Subcutaneous adipose tissue (tissue), 4 donors: Measurements from ENCODE around the gene HDAC11. TPM values are rescaled to one million over a fixed set of nuclear protein-coding genes. Genes with fewer than 3 reads are reported as not detected.

Experiments
- total RNA-seq, 4 donors: library from RNA; depleted of rRNA; stranded (reverse); fragments of >200 nt; gene quantifications; one replicate each; pipeline ENCODE4 v1.1.0, GENCODE V29; 2016
- TF ChIP-seq, protein P1 (sequence below): fragments of 450-650 bp; IDR thresholded peaks from one replicate; pipeline ENCODE4 v1.5.1; 2016; ENCODE audit warnings: low read depth, mild to moderate bottlenecking, control low read depth, antibody characterized with exemption, moderate library complexity

HDAC11 gene
- total RNA-seq, 4 donors from 2014 or later = 4.9 to 20.9 (median 10.4) TPM

GRCh38 chr3:13540297-13540995 lies 60.3 kb downstream of the HDAC11 start:
- TF ChIP-seq, protein P1, sequence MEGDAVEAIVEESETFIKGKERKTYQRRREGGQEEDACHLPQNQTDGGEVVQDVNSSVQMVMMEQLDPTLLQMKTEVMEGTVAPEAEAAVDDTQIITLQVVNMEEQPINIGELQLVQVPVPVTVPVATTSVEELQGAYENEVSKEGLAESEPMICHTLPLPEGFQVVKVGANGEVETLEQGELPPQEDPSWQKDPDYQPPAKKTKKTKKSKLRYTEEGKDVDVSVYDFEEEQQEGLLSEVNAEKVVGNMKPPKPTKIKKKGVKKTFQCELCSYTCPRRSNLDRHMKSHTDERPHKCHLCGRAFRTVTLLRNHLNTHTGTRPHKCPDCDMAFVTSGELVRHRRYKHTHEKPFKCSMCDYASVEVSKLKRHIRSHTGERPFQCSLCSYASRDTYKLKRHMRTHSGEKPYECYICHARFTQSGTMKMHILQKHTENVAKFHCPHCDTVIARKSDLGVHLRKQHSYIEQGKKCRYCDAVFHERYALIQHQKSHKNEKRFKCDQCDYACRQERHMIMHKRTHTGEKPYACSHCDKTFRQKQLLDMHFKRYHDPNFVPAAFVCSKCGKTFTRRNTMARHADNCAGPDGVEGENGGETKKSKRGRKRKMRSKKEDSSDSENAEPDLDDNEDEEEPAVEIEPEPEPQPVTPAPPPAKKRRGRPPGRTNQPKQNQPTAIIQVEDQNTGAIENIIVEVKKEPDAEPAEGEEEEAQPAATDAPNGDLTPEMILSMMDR = no peak

- TF ChIP-seq, protein P1 = no peak
Observed at GRCh38 chr3:13541691-13542090, 61.6 kb downstream of the HDAC11 start.

- TF ChIP-seq, protein P1 = no peak
Observed at GRCh38 chr3:13542142-13542541, 62.0 kb downstream of the HDAC11 start.

- TF ChIP-seq, protein P1 = no peak
Observed at GRCh38 chr3:13543253-13543652, 63.1 kb downstream of the HDAC11 start.

DNA sequence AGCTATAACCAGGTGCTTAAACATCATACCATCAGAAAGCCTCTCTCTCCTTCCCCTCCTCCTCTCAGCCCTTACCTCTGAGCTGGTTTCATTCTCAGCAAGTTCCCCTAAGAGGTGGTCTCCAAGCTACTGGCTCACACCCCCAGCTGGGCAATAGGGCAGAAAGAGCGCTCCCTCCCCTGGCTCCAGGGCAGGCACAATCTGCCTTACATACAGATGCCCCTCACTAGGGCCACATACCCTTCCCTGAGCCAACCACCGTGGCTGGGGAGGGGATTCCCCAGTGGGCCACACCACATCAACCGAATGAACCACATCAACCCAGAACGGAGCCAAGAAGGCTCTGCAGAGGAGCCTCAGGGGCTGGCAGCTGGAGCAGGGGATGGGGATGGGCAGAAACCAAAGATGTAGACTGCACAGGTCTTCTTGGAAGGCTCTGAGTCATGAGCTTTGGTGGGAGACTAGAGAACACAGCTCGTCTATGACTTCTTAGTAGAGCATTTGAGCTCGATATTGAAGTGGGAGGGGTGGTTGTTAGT lies 64.3 kb downstream of the HDAC11 start:
- TF ChIP-seq, protein P1 = no peak

DNA sequence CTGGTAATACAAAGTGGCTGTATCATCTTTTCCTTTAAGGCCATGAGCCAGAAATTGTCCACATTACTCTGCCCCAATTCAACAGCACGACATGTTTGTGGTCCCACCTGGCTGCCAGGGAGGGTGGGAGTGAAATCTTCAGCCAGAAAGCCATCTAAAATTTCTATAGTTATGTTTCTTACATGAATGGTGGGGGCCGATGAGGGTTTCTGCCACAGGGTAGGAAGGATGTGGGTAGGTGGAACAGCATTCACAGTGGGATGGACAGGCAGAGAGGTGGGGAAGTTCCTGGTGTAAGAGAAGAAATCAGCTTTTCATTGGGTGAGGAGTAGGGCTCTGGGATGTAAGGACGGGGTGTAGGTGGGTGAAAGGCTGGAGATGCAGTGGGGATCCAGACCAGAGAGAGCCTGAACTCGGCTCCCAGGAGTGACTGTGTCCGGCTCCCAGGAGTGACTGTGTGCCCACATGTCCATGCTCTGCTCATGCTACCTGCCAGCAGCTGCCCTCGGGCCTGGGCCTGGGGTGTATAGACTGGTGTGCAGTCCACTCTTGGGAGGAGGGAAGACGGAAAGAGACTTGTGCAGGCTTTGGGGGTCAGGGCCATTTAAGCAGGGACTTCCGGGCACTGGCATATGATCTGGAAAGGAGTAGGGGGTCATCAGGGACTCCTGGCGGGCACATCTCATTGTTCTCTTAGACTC lies 65.0 kb downstream of the HDAC11 start:
- TF ChIP-seq, protein P1 = no peak

- TF ChIP-seq, protein P1 = no peak
Observed at GRCh38 chr3:13545952-13546454, 65.9 kb downstream of the HDAC11 start.
